HG03095 (cell line): Measurements from ENCODE around the gene ROBO1.
"Not testable (repeated sequence)": the region's sequence is repeated elsewhere in the genome, so short reads cannot be mapped to it uniquely, and the experiment has no call there.

Experiments
- ATAC-seq: cut with Tn5 transposase; IDR thresholded peaks from one replicate; pipeline ENCODE4 v1.9.1; 2021; ENCODE audit warnings: moderate library complexity; ENCODE audit not compliant: unreplicated experiment

ROBO1 gene

GRCh38 chr3:79325833-79326383 lies 441.9 kb downstream of the ROBO1 start:
- not testable (repeated sequence) for ATAC-seq

- ATAC-seq, result no peak
These were observed 450.0 kb downstream of the ROBO1 start for GRCh38 chr3:79317551-79318518.

GRCh38 chr3:79314962-79315361 lies 452.8 kb downstream of the ROBO1 start:
- no peak for ATAC-seq

- ATAC-seq, result no peak
These were observed 453.3 kb downstream of the ROBO1 start for GRCh38 chr3:79314544-79314943.

- no peak for ATAC-seq
These were observed 457.8 kb downstream of the ROBO1 start for GRCh38 chr3:79310016-79310415.

GRCh38 chr3:79306934-79307570 lies 460.7 kb downstream of the ROBO1 start:
- no peak for ATAC-seq

- not testable (repeated sequence) for ATAC-seq
These were observed 467.7 kb downstream of the ROBO1 start for GRCh38 chr3:79299949-79300635.

- ATAC-seq, result no peak
These were observed 470.4 kb downstream of the ROBO1 start for GRCh38 chr3:79297245-79297960.

- ATAC-seq, result no peak
These were observed 480.9 kb downstream of the ROBO1 start for GRCh38 chr3:79286882-79287281.

- ATAC-seq, result no peak
These were observed 481.9 kb downstream of the ROBO1 start for GRCh38 chr3:79285871-79286270.

GRCh38 chr3:79285380-79285779 lies 482.4 kb downstream of the ROBO1 start:
- ATAC-seq, result no peak

- no peak for ATAC-seq
These were observed 483.0 kb downstream of the ROBO1 start for GRCh38 chr3:79284781-79285180.

- ATAC-seq, result no peak
These were observed 489.1 kb downstream of the ROBO1 start for GRCh38 chr3:79278681-79279080.

- ATAC-seq, result no peak
These were observed 499.4 kb downstream of the ROBO1 start for GRCh38 chr3:79268422-79268821.

- no peak for ATAC-seq
These were observed 502.9 kb downstream of the ROBO1 start for GRCh38 chr3:79264892-79265291.

- no peak for ATAC-seq
These were observed 504.4 kb downstream of the ROBO1 start for GRCh38 chr3:79263423-79263822.

GRCh38 chr3:79258479-79258878 lies 509.3 kb downstream of the ROBO1 start:
- no peak for ATAC-seq

- no peak for ATAC-seq
These were observed 510.0 kb downstream of the ROBO1 start for GRCh38 chr3:79257791-79258190.

- ATAC-seq, result no peak
These were observed 512.1 kb downstream of the ROBO1 start for GRCh38 chr3:79255702-79256101.

GRCh38 chr3:79255292-79255691 lies 512.5 kb downstream of the ROBO1 start:
- ATAC-seq, result no peak

- no peak for ATAC-seq
These were observed 514.1 kb downstream of the ROBO1 start for GRCh38 chr3:79253704-79254103.
